Hepatocyte (in vitro differentiated cells): ENCODE results near the gene TMEM138. TPM values are rescaled to one million over a fixed set of nuclear protein-coding genes. Genes with fewer than 3 reads are reported as not detected.

ENCODE experiments used
- DNase-seq: peaks from one replicate; pipeline ENCODE4 v3.0.0-alpha.2; 2016; ENCODE audit warnings: low spot score
- H2AFZ ChIP-seq: fragments of 200-600 bp; sonication (generic); 2 replicates; pipeline ENCODE4 v1.6.0; 2016; ENCODE audit warnings: antibody characterized with exemption, mild to moderate bottlenecking
- H3K27ac ChIP-seq: fragments of 200-600 bp; sonication (generic); 2 replicates; pipeline ENCODE4 v1.5.1; 2016; ENCODE audit warnings: mild to moderate bottlenecking
- H3K27me3 ChIP-seq: fragments of 200-600 bp; sonication (generic); 2 replicates; pipeline ENCODE4 v1.6.1; 2016
- H3K36me3 ChIP-seq: fragments of 200-600 bp; sonication (generic); replicated peaks from 2 replicates; pipeline ENCODE4 v1.5.1; 2016; ENCODE audit warnings: low read depth; ENCODE audit not compliant: insufficient read depth
- H3K4me1 ChIP-seq: fragments of 200-600 bp; sonication (generic); 2 replicates; pipeline ENCODE4 v1.5.1; 2016; ENCODE audit warnings: mild to moderate bottlenecking, moderate library complexity; ENCODE audit not compliant: insufficient read depth
- H3K4me2 ChIP-seq: fragments of 200-600 bp; sonication (generic); 2 replicates; pipeline ENCODE4 v1.6.0; 2016
- H3K4me3 ChIP-seq: fragments of 200-600 bp; sonication (generic); 2 replicates; pipeline ENCODE4 v1.5.1; 2016; ENCODE audit warnings: mild to moderate bottlenecking
- H3K79me2 ChIP-seq: fragments of 200-600 bp; sonication (generic); 2 replicates; pipeline ENCODE4 v1.6.0; 2017; ENCODE audit warnings: mild to moderate bottlenecking
- H3K9me2 ChIP-seq: fragments of 200-600 bp; sonication (generic); replicated peaks from 2 replicates; pipeline ENCODE4 v1.6.0; 2017; ENCODE audit warnings: mild to moderate bottlenecking; ENCODE audit not compliant: insufficient read depth
- H3K9me3 ChIP-seq: fragments of 200-600 bp; sonication (generic); 2 replicates; pipeline ENCODE4 v1.5.1; 2016; ENCODE audit warnings: low read depth, mild to moderate bottlenecking
- H4K20me1 ChIP-seq: fragments of 200-600 bp; sonication (generic); 2 replicates; pipeline ENCODE4 v1.6.0; 2016; ENCODE audit warnings: mild to moderate bottlenecking; ENCODE audit not compliant: insufficient read depth, poor library complexity, severe bottlenecking
- CTCF ChIP-seq: fragments of 200-600 bp; sonication (generic); IDR thresholded peaks from 2 replicates; pipeline ENCODE4 v1.5.1; 2016; ENCODE audit warnings: antibody characterized with exemption, mild to moderate bottlenecking; ENCODE audit not compliant: poor library complexity
- EZH2 ChIP-seq: fragments of 200-600 bp; sonication (generic); IDR thresholded peaks from 2 replicates; pipeline ENCODE4 v1.6.1; 2016; ENCODE audit warnings: antibody characterized with exemption, mild to moderate bottlenecking, borderline replicate concordance
- EZH2phosphoT487 ChIP-seq: fragments of 200-600 bp; sonication (generic); IDR thresholded peaks from one replicate; pipeline ENCODE4 v1.6.1; 2018; ENCODE audit warnings: antibody characterized with exemption, mild to moderate bottlenecking, low read depth, moderate library complexity; ENCODE audit not compliant: unreplicated experiment, severe bottlenecking
- WGBS: methylation state at CpG from one replicate; pipeline ENCODE4 v1.1.6; 2016; ENCODE audit warnings: low lambda C conversion rate; ENCODE audit errors: missing lambda C conversion rate; 5-methylcytosine and 5-hydroxymethylcytosine counted together
- polyA plus RNA-seq: library from polyadenylated mRNA; unstranded; fragments of >200 nt; fragmentation: Nextera tagmentation; extraction: Ambion mirVana; gene quantifications from 2 replicates; pipeline ENCODE4 v1.2.1, GENCODE V29; 2016
- total RNA-seq: library from RNA; depleted of rRNA; stranded (reverse); fragments of >200 nt; gene quantifications from 2 replicates; pipeline ENCODE4 v1.2.3, GENCODE V29; 2014

The TMEM138 gene
- total and polyA plus RNA-seq, 2 experiments from 2014 or later, result 32.8 to 48.6 TPM

- Histone ChIP-seq H3K36me3 (no peaks in the 10 kb centered on the region), H2AFZ (no peak overlapping the region), H4K20me1 (no peaks in the 10 kb centered on the region), H3K9me3 (no peaks in the 10 kb centered on the region), H3K79me2 (peaks cover 6% of the 10 kb centered on the region), H3K9me2 (no peaks in the 10 kb centered on the region), H3K27me3 (no peaks in the 10 kb centered on the region), H3K4me2 (no peak overlapping the region), H3K4me3 (no peak overlapping the region), H3K4me1 (no peaks in the 10 kb centered on the region), H3K27ac (no peak overlapping the region)
- WGBS, result 97% methylated on average over 7 of the region's 7 CpGs
- TF ChIP-seq EZH2phosphoT487 (no peak), CTCF (no peak), EZH2 (no peak)
- DNase-seq, result no peak
Observed at GRCh38 chr11:61368646-61369045, 6.5 kb downstream of the TMEM138 start.

GRCh38 chr11:61369372-61370348, 7.5 kb downstream of the TMEM138 start:
- Histone ChIP-seq H3K36me3 (no peaks in the 10 kb centered on the region), H3K27me3 (no peaks in the 10 kb centered on the region), H3K79me2 (no peaks in the 10 kb centered on the region), H3K4me2 (no peak overlapping the region), H3K4me3 (no peak overlapping the region), H3K27ac (peak overlapping the region; percentile 1), H4K20me1 (no peaks in the 10 kb centered on the region), H3K4me1 (no peaks in the 10 kb centered on the region), H3K9me2 (no peaks in the 10 kb centered on the region), H2AFZ (no peak overlapping the region), H3K9me3 (no peaks in the 10 kb centered on the region)
- TF ChIP-seq CTCF, result no peak
- no peak for TF ChIP-seq EZH2phosphoT487
- no peak for DNase-seq
- 95% methylated on average over 9 of the region's 9 CpGs for WGBS

GRCh38 chr11:61370349-61371005, 8.3 kb downstream of the TMEM138 start:
- H3K79me2 ChIP-seq, result no peaks in the 10 kb centered on the region
- no peaks in the 10 kb centered on the region for H3K9me3 ChIP-seq
- no peaks in the 10 kb centered on the region for H4K20me1 ChIP-seq
- TF ChIP-seq EZH2phosphoT487 (no peak), CTCF (no peak), EZH2 (no peak)
- no peaks in the 10 kb centered on the region for H3K4me1 ChIP-seq
- no peak overlapping the region for H2AFZ ChIP-seq
- H3K36me3 ChIP-seq, result no peaks in the 10 kb centered on the region
- no peak for DNase-seq
- H3K27me3 ChIP-seq, result no peaks in the 10 kb centered on the region
- H3K27ac ChIP-seq, result no peak overlapping the region
- H3K4me3 ChIP-seq, result no peak overlapping the region
- no peak overlapping the region for H3K4me2 ChIP-seq
- no peaks in the 10 kb centered on the region for H3K9me2 ChIP-seq
- 95% methylated on average over 8 of the region's 8 CpGs for WGBS
